GM23338 (cell line): ENCODE data around the gene LAMB3.

Experiments used
- CREB1 ChIP-seq: fragments of 250-450 bp; sonication (Bioruptor Pico); IDR thresholded peaks from 2 replicates; pipeline ENCODE4 v1.5.0; 2020; ENCODE audit warnings: low read depth, mild to moderate bottlenecking, moderate library complexity
- ETS1 ChIP-seq: IDR thresholded peaks from 2 replicates; pipeline ENCODE4 v1.6.1; 2016; ENCODE audit warnings: antibody characterized with exemption
- EZH2 ChIP-seq: fragments of 200-600 bp; sonication (generic); IDR thresholded peaks from one replicate; pipeline ENCODE4 v1.8.0; 2017; ENCODE audit warnings: antibody characterized with exemption, mild to moderate bottlenecking, low read depth; ENCODE audit not compliant: unreplicated experiment
- EZH2phosphoT487 ChIP-seq: fragments of 200-600 bp; sonication (generic); IDR thresholded peaks from one replicate; pipeline ENCODE4 v1.8.1; 2018; ENCODE audit warnings: antibody characterized with exemption; ENCODE audit not compliant: unreplicated experiment
- JUNB ChIP-seq: IDR thresholded peaks from one replicate; pipeline ENCODE4 v1.6.1; 2016; ENCODE audit warnings: antibody characterized with exemption; ENCODE audit not compliant: unreplicated experiment
- NANOG ChIP-seq: IDR thresholded peaks from 2 replicates; pipeline ENCODE4 v1.6.1; 2016; ENCODE audit warnings: antibody characterized with exemption, borderline replicate concordance
- POLR2AphosphoS5 ChIP-seq: IDR thresholded peaks from 2 replicates; pipeline ENCODE4 v1.6.1; 2016; ENCODE audit warnings: antibody characterized with exemption, low read depth
- REST ChIP-seq: IDR thresholded peaks from one replicate; pipeline ENCODE4 v1.6.1; 2018; ENCODE audit warnings: antibody characterized with exemption; ENCODE audit not compliant: unreplicated experiment
- STAT1 ChIP-seq: IDR thresholded peaks from one replicate; pipeline ENCODE4 v1.6.1; 2016; ENCODE audit warnings: antibody characterized with exemption; ENCODE audit not compliant: unreplicated experiment
- ZNF114 ChIP-seq: fragments of 250-450 bp; sonication (Bioruptor Pico); IDR thresholded peaks from 2 replicates; pipeline ENCODE4 v1.5.0; 2020; ENCODE audit warnings: mild to moderate bottlenecking, moderate library complexity
- TF ChIP-seq, protein P1 (sequence below), 2 experiments: fragments of 200-600 bp in 1 of 2; sonication (generic) in 1 of 2; conservative IDR thresholded peaks; 2 replicates each; pipeline versions ENCODE4 v1.5.1 to v1.6.1; 2016 to 2017; ENCODE audit warnings: antibody characterized with exemption in 2 of 2, low read depth in 2 of 2, mild to moderate bottlenecking in 2 of 2, moderate library complexity in 1 of 2

- no peak for TF ChIP-seq EZH2
- TF ChIP-seq, protein P1, sequence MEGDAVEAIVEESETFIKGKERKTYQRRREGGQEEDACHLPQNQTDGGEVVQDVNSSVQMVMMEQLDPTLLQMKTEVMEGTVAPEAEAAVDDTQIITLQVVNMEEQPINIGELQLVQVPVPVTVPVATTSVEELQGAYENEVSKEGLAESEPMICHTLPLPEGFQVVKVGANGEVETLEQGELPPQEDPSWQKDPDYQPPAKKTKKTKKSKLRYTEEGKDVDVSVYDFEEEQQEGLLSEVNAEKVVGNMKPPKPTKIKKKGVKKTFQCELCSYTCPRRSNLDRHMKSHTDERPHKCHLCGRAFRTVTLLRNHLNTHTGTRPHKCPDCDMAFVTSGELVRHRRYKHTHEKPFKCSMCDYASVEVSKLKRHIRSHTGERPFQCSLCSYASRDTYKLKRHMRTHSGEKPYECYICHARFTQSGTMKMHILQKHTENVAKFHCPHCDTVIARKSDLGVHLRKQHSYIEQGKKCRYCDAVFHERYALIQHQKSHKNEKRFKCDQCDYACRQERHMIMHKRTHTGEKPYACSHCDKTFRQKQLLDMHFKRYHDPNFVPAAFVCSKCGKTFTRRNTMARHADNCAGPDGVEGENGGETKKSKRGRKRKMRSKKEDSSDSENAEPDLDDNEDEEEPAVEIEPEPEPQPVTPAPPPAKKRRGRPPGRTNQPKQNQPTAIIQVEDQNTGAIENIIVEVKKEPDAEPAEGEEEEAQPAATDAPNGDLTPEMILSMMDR (conservative IDR thresholded peaks at IDR 0.05; ENCODE audit: low read depth in 2 of 2) = no peak
- TF ChIP-seq POLR2AphosphoS5 = no peak
- TF ChIP-seq REST = no peak
- no peak for TF ChIP-seq ETS1
- no peak for TF ChIP-seq EZH2phosphoT487
- no peak for TF ChIP-seq CREB1 (CRISPR knock-in tag)
- TF ChIP-seq STAT1 = no peak
- TF ChIP-seq ZNF114 (CRISPR knock-in tag) = no peak
- no peak for TF ChIP-seq JUNB
- TF ChIP-seq NANOG = no peak
Measured at GRCh38 chr1:209662879-209663327, 10.7 kb upstream of the LAMB3 start.
